OCI-LY7 (cell line): ENCODE results near the gene ASB8.

Experiments
- EZH2phosphoT487 ChIP-seq: fragments of 200-600 bp; sonication (generic); IDR thresholded peaks from 2 replicates; pipeline ENCODE4 v1.6.1; 2018; ENCODE audit warnings: low read depth, borderline replicate concordance, mild to moderate bottlenecking, mixed run types, antibody characterized with exemption, low read length, moderate library complexity, mixed read lengths
- TF ChIP-seq, protein P1 (sequence below): fragments of 200-600 bp; sonication (generic); conservative IDR thresholded peaks from 2 replicates; pipeline ENCODE4 v1.5.1; 2014; ENCODE audit warnings: mild to moderate bottlenecking, antibody characterized with exemption, low read length, moderate library complexity, mixed read lengths

DNA sequence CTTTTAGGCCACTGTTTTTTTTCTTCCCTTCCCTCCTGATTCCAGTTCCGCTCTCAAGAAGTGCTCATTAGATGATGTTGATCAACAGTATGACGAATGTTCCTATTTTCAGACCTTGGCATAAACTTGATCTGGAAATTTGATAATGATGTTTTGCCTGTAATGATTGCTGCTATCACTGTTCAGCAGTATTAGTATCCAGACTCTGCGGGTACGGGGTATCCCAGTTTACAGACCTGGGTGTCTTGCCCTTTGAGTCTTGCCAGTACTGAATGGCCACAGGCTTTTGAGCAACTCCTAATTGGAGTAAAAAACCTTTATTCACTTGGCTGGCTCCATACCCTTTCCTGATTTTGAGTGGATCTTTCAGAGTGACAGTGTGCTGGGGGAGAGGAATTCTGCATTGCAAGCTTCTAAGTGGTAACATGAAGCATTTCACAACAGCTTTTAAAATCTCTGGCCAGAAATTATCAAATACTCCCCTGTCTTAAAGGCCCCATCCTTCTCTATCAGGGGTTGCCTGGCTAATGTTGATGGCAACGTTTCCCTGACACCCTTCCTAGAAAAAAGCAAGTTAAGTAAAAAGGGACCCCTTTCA is 5.9 kb upstream of the ASB8 start:
- TF ChIP-seq, protein P1, sequence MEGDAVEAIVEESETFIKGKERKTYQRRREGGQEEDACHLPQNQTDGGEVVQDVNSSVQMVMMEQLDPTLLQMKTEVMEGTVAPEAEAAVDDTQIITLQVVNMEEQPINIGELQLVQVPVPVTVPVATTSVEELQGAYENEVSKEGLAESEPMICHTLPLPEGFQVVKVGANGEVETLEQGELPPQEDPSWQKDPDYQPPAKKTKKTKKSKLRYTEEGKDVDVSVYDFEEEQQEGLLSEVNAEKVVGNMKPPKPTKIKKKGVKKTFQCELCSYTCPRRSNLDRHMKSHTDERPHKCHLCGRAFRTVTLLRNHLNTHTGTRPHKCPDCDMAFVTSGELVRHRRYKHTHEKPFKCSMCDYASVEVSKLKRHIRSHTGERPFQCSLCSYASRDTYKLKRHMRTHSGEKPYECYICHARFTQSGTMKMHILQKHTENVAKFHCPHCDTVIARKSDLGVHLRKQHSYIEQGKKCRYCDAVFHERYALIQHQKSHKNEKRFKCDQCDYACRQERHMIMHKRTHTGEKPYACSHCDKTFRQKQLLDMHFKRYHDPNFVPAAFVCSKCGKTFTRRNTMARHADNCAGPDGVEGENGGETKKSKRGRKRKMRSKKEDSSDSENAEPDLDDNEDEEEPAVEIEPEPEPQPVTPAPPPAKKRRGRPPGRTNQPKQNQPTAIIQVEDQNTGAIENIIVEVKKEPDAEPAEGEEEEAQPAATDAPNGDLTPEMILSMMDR = no peak
- TF ChIP-seq EZH2phosphoT487 = no peak
